Vagina (tissue), 2 donors: Measurements from ENCODE around the gene PWWP2A. TPM values are rescaled to one million over a fixed set of nuclear protein-coding genes. Genes with fewer than 3 reads are reported as not detected.

Source experiments
- DNase-seq, 2 donors: peaks; one replicate each; pipeline ENCODE4 v3.0.0-alpha.2; 2017; ENCODE audit errors: extremely low spot score in 2 of 2
- H3K27ac ChIP-seq: fragments of 200-600 bp; sonication (generic); one replicate; pipeline ENCODE4 v1.5.1; 2019
- H3K27me3 ChIP-seq: fragments of 200-600 bp; sonication (generic); one replicate; pipeline ENCODE4 v1.5.1; 2019
- H3K36me3 ChIP-seq, 2 donors: fragments of 200-600 bp; sonication (generic); one replicate each; pipeline ENCODE4 v1.5.1; 2017 to 2019
- H3K4me1 ChIP-seq: fragments of 200-600 bp; sonication (generic); one replicate; pipeline ENCODE4 v1.5.1; 2019
- H3K4me3 ChIP-seq, 2 donors: fragments of 200-600 bp; sonication (generic); 1 replicate in 1 of 2; 2 replicates in 1 of 2; pipeline ENCODE4 v1.5.1; 2016 to 2019
- H3K9me3 ChIP-seq: fragments of 200-600 bp; sonication (generic); one replicate; pipeline ENCODE4 v1.5.1; 2019
- CTCF ChIP-seq, 3 experiments: fragments of 450-650 bp in 2 of 3; fragments of 200-600 bp in 1 of 3; sonication (generic) in 1 of 3; IDR thresholded peaks; one replicate each; pipeline ENCODE4 v1.5.1; 2017 to 2019; ENCODE audit warnings: antibody characterized with exemption in 3 of 3, mild to moderate bottlenecking in 2 of 3, moderate library complexity in 2 of 3
- POLR2A ChIP-seq, 2 donors: fragments of 450-650 bp; IDR thresholded peaks; one replicate each; pipeline ENCODE4 v1.6.1; 2017; ENCODE audit warnings: antibody characterized with exemption in 2 of 2, mild to moderate bottlenecking in 2 of 2, moderate library complexity in 2 of 2
- POLR2AphosphoS5 ChIP-seq, 2 donors: sonication (generic); formaldehyde crosslinking; IDR thresholded peaks; one replicate each; pipeline ENCODE4 v1.9.0; 2017; ENCODE audit warnings: antibody characterized with exemption in 2 of 2, mild to moderate bottlenecking in 2 of 2, low read depth in 1 of 2; ENCODE audit not compliant: insufficient read depth in 1 of 2
- intact Hi-C: fragments of 100-400 bp; cut with DNase I; formaldehyde crosslinking; loops from one replicate; pipeline ENCODE4 v1.15.1; 2023
- total RNA-seq: library from RNA; depleted of rRNA; stranded (reverse); fragments of >200 nt; gene quantifications from one replicate; pipeline ENCODE4 v1.2.3, GENCODE V29; 2016

The PWWP2A gene
- total RNA-seq, 1 donor from 2014 or later: 19.9 TPM

GRCh38 chr5:160064995-160065614 lies 54.1 kb downstream of the PWWP2A start:
- Histone ChIP-seq H3K27me3 (no peaks in the 10 kb centered on the region), H3K36me3 (peaks cover 0 to 8% of the 10 kb centered on the region in 2 donors), H3K4me3 (no peak overlapping the region), H3K27ac (peak overlapping the region; percentile 22), H3K4me1 (peaks cover 14% of the 10 kb centered on the region), H3K9me3 (no peaks in the 10 kb centered on the region)
- TF ChIP-seq CTCF (IDR thresholded peaks at IDR 0.05): no peak
- peak in 1 of 2 donors; percentile 76 for TF ChIP-seq POLR2AphosphoS5 (IDR thresholded peaks at IDR 0.05; ENCODE audit: insufficient read depth in 1 of 2, low read depth in 1 of 2)
- TF ChIP-seq POLR2A (IDR thresholded peaks at IDR 0.05): no peak
- intact Hi-C loops: no loop called here
- no peak for DNase-seq

- intact Hi-C loops: no loop called here
- Histone ChIP-seq H3K36me3 (peaks cover 0 to 8% of the 10 kb centered on the region in 2 donors), H3K27ac (peak overlapping the region; percentile 22), H3K9me3 (no peaks in the 10 kb centered on the region), H3K27me3 (no peaks in the 10 kb centered on the region), H3K4me3 (no peak overlapping the region), H3K4me1 (peaks cover 14% of the 10 kb centered on the region)
- no peak for DNase-seq
- TF ChIP-seq POLR2AphosphoS5 (IDR thresholded peaks at IDR 0.05; ENCODE audit: insufficient read depth in 1 of 2, low read depth in 1 of 2) (no peak), CTCF (IDR thresholded peaks at IDR 0.05) (no peak), POLR2A (IDR thresholded peaks at IDR 0.05) (no peak)
Observed at GRCh38 chr5:160064417-160064810, 54.8 kb downstream of the PWWP2A start.

- no peak overlapping the region for H3K27ac ChIP-seq
- intact Hi-C loops: no loop called here
- no peak for DNase-seq
- H3K36me3 ChIP-seq: peaks cover 0 to 16% of the 10 kb centered on the region in 2 donors
- no peak for TF ChIP-seq POLR2AphosphoS5 (IDR thresholded peaks at IDR 0.05; ENCODE audit: insufficient read depth in 1 of 2, low read depth in 1 of 2)
- no peak for TF ChIP-seq CTCF (IDR thresholded peaks at IDR 0.05)
- no peak for TF ChIP-seq POLR2A (IDR thresholded peaks at IDR 0.05)
- no peaks in the 10 kb centered on the region for H3K27me3 ChIP-seq
- H3K4me3 ChIP-seq: no peak overlapping the region
- H3K9me3 ChIP-seq: no peaks in the 10 kb centered on the region
- H3K4me1 ChIP-seq: peaks cover 14% of the 10 kb centered on the region
Observed at GRCh38 chr5:160061770-160062169, 57.5 kb downstream of the PWWP2A start.

- H3K4me3 ChIP-seq: no peak overlapping the region
- TF ChIP-seq CTCF (IDR thresholded peaks at IDR 0.05) (no peak), POLR2AphosphoS5 (IDR thresholded peaks at IDR 0.05; ENCODE audit: insufficient read depth in 1 of 2, low read depth in 1 of 2) (no peak), POLR2A (IDR thresholded peaks at IDR 0.05) (no peak)
- H3K27me3 ChIP-seq: no peaks in the 10 kb centered on the region
- peaks cover 0 to 31% of the 10 kb centered on the region in 2 donors for H3K36me3 ChIP-seq
- no peaks in the 10 kb centered on the region for H3K9me3 ChIP-seq
- H3K4me1 ChIP-seq: peaks cover 14% of the 10 kb centered on the region
- DNase-seq: no peak
- intact Hi-C loops: no loop called here
- H3K27ac ChIP-seq: no peak overlapping the region
Observed at GRCh38 chr5:160060001-160060400, 59.2 kb downstream of the PWWP2A start.

GRCh38 chr5:160057256-160057655 lies 62.0 kb downstream of the PWWP2A start:
- intact Hi-C loops: no loop called here
- no peak overlapping the region for H3K4me3 ChIP-seq
- H3K36me3 ChIP-seq: peaks cover 0 to 31% of the 10 kb centered on the region in 2 donors
- no peak overlapping the region for H3K27ac ChIP-seq
- no peaks in the 10 kb centered on the region for H3K27me3 ChIP-seq
- no peak for TF ChIP-seq POLR2A (IDR thresholded peaks at IDR 0.05)
- no peak for TF ChIP-seq POLR2AphosphoS5 (IDR thresholded peaks at IDR 0.05; ENCODE audit: insufficient read depth in 1 of 2, low read depth in 1 of 2)
- TF ChIP-seq CTCF (IDR thresholded peaks at IDR 0.05): no peak
- H3K9me3 ChIP-seq: no peaks in the 10 kb centered on the region
- no peak for DNase-seq
- no peaks in the 10 kb centered on the region for H3K4me1 ChIP-seq
